Adrenal gland (tissue), 12 donors: Measurements from ENCODE around the gene MATN1. TPM values are rescaled to one million over a fixed set of nuclear protein-coding genes. Genes with fewer than 3 reads are reported as not detected.

ENCODE experiments used
- DNase-seq, 7 donors: peaks; one replicate each; pipeline ENCODE4 v3.0.0-alpha.2; 2019 to 2020
- H3K27ac ChIP-seq, 5 donors: fragments of 200-600 bp; sonication (generic) in 4 of 5; 1 replicate in 3 of 5; 2 replicates in 2 of 5; pipeline versions ENCODE4 v1.5.1 to v1.8.0; 2016 to 2020; ENCODE audit warnings: mild to moderate bottlenecking in 1 of 5
- H3K27me3 ChIP-seq: fragments of 200-600 bp; 2 replicates; pipeline ENCODE4 v1.8.0; 2021
- H3K36me3 ChIP-seq, 2 donors: fragments of 200-600 bp; replicated peaks in 1 of 2; 1 replicate in 1 of 2; 2 replicates in 1 of 2; pipeline versions ENCODE4 v1.5.1 to v1.8.0; 2018 to 2022
- H3K4me1 ChIP-seq, 2 donors: fragments of 200-600 bp; replicated peaks in 1 of 2; 1 replicate in 1 of 2; 2 replicates in 1 of 2; pipeline versions ENCODE4 v1.5.1 to v1.8.0; 2018 to 2021
- H3K4me3 ChIP-seq, 4 donors: fragments of 200-600 bp; sonication (generic) in 3 of 4; one replicate each; pipeline ENCODE4 v1.5.1; 2016 to 2018
- H3K9me3 ChIP-seq, 3 donors: fragments of 200-600 bp; sonication (generic) in 1 of 3; replicated peaks in 1 of 3; 1 replicate in 2 of 3; 2 replicates in 1 of 3; pipeline versions ENCODE4 v1.5.1 to v1.8.0; 2016 to 2021
- POLR2A ChIP-seq, 2 donors: fragments of 450-650 bp; IDR thresholded peaks; one replicate each; pipeline ENCODE4 v1.6.1; 2017; ENCODE audit warnings: antibody characterized with exemption in 2 of 2, mild to moderate bottlenecking in 2 of 2, moderate library complexity in 1 of 2
- whole genome bisulfite sequencing, 4 donors: extraction: QIAGEN DNeasy Blood & Tissue Kit in 2 of 4; methylation state at CpG; one replicate each; pipeline versions ENCODE4 v1.1.5 to v1.1.7; 2013 to 2017; 5-methylcytosine and 5-hydroxymethylcytosine counted together
- intact Hi-C, 2 donors: fragments of 100-400 bp; cut with DNase I; formaldehyde crosslinking; loops; one replicate each; pipeline versions ENCODE4 v1.14.1 to v1.15.0; 2022 to 2023
- polyA plus RNA-seq, 3 donors: library from polyadenylated mRNA; stranded (reverse); fragments of 200-250 nt in 2 of 3; fragments of 350-450 nt in 1 of 3; fragmentation: Illumina TruSeq in 1 of 3; extraction: RNeasy Lipid Tissue Mini Kit (QIAGEN cat#74804) in 1 of 3; gene quantifications; one replicate each; pipeline ENCODE4 v1.2.3, GENCODE V29; 2013 to 2014
- total RNA-seq, 9 donors: library from RNA; depleted of rRNA in 4 of 9; stranded (reverse); fragments of >200 nt in 4 of 9; fragments of 120-200 nt in 1 of 9; fragmentation: NEBNext Ultra II Directional in 1 of 9; extraction: Animal tissue kit (Norgen Biotek cat#: 25700) in 1 of 9; gene quantifications; one replicate each; pipeline versions ENCODE4 v1.1.0 to v1.2.4, GENCODE V29; 2013 to 2023
- TF ChIP-seq, protein P1 (sequence below), 6 experiments: fragments of 450-650 bp in 4 of 6; fragments of 200-600 bp in 2 of 6; sonication (generic) in 1 of 6; IDR thresholded peaks; 1 replicate in 5 of 6; 2 replicates in 1 of 6; pipeline versions ENCODE4 v1.5.1 to v1.8.0; 2016 to 2021; ENCODE audit warnings: antibody characterized with exemption in 6 of 6, mild to moderate bottlenecking in 2 of 6, moderate library complexity in 1 of 6
- donor health status: healthy with polysubstance abuse.
- donor health status: Bipolar disorder and iron deficiency.
- donor health status: DM: yes; HTN: yes; CAD: no.
- donor health status: DM: no; HTN: no; CAD: no.
- donor health status: DM: no; HTN: no; CAD: no.
- donor health status: DM: yes; HTN: yes; CAD: no.

MATN1 gene
- total and polyA plus RNA-seq, 12 donors, result 0.05 to 0.55 (median 0.18) TPM; not detected in 6

GRCh38 chr1:30715216-30715615, 8.2 kb downstream of the MATN1 start:
- H3K27ac ChIP-seq, result no peak overlapping the region
- H3K36me3 ChIP-seq, result no peaks in the 10 kb centered on the region
- H3K9me3 ChIP-seq, result peaks cover 0 to 4% (median 0%) of the 10 kb centered on the region in 3 donors
- H3K27me3 ChIP-seq, result no peaks in the 10 kb centered on the region
- intact Hi-C loops, result no loop called here
- TF ChIP-seq, protein P1, sequence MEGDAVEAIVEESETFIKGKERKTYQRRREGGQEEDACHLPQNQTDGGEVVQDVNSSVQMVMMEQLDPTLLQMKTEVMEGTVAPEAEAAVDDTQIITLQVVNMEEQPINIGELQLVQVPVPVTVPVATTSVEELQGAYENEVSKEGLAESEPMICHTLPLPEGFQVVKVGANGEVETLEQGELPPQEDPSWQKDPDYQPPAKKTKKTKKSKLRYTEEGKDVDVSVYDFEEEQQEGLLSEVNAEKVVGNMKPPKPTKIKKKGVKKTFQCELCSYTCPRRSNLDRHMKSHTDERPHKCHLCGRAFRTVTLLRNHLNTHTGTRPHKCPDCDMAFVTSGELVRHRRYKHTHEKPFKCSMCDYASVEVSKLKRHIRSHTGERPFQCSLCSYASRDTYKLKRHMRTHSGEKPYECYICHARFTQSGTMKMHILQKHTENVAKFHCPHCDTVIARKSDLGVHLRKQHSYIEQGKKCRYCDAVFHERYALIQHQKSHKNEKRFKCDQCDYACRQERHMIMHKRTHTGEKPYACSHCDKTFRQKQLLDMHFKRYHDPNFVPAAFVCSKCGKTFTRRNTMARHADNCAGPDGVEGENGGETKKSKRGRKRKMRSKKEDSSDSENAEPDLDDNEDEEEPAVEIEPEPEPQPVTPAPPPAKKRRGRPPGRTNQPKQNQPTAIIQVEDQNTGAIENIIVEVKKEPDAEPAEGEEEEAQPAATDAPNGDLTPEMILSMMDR (IDR thresholded peaks at IDR 0.05), result peak in 3 of 6 experiments; percentile 8 to 41 (median 37)
- TF ChIP-seq POLR2A (IDR thresholded peaks at IDR 0.05), result no peak
- H3K4me3 ChIP-seq, result no peak overlapping the region
- no peak for DNase-seq
- peaks cover 7 to 10% of the 10 kb centered on the region in 2 donors for H3K4me1 ChIP-seq
- WGBS, 4 donors, result 92 to 97% (median 95%) methylated on average over 2 of the region's 2 CpGs

DNA sequence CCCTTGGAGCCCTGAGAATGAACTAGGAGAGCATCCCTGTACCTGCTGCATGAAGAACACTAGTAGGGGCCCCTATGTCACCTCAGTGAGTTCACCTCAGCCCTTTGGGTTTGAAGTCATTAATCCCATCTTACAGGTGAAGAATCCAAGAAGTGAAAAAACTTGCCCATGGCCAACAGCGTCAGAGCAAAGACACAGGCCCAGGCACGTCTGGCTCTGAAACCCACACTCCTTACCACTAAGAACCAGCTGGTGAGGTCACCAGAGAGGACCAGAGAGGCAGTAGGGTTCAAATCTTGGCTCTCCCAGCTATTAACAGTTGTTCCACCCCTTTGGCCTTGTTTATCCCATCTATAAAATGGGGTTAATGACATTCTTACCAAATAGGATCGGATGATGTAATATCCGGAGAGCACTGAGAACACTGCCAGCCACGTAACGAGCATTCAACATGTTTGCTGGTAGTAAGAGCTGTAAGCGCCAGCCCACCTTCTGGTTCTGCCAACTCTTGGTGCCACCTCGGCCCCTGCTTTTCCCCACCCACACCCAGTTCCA, 8.8 kb downstream of the MATN1 start:
- no peaks in the 10 kb centered on the region for H3K27me3 ChIP-seq
- peaks cover 7 to 10% of the 10 kb centered on the region in 2 donors for H3K4me1 ChIP-seq
- H3K4me3 ChIP-seq, result no peak overlapping the region
- no peak overlapping the region for H3K27ac ChIP-seq
- no peak for DNase-seq
- TF ChIP-seq, protein P1 (IDR thresholded peaks at IDR 0.05), result no peak
- TF ChIP-seq POLR2A (IDR thresholded peaks at IDR 0.05), result no peak
- intact Hi-C loops, result no loop called here
- H3K9me3 ChIP-seq, result peaks cover 0 to 4% (median 0%) of the 10 kb centered on the region in 3 donors
- WGBS, 4 donors, result 91 to 95% (median 93%) methylated on average over 8 of the region's 8 CpGs
- H3K36me3 ChIP-seq, result no peaks in the 10 kb centered on the region

DNA sequence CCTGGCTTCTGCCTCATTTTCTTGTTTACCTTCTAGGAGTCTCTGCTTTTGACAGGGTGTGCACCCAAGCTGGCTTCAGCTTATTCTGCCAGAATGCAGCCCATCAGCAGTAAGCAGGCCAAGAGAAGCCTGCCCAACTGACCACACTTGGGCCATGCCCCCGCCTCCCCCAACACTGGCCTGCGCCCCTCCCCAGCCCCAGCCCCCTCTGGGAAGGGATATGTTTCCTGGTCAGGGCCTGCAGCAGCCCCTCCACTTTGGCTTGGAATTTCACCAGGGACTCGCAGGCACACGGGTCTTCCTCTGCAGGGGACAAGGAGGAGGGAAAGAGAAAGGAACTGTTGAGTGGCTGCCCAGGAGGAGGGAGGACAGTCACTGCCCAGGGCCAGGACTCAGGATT, 9.4 kb downstream of the MATN1 start:
- no peak for TF ChIP-seq POLR2A (IDR thresholded peaks at IDR 0.05)
- TF ChIP-seq, protein P1 (IDR thresholded peaks at IDR 0.05), result no peak
- H3K27ac ChIP-seq, result no peak overlapping the region
- no peaks in the 10 kb centered on the region for H3K36me3 ChIP-seq
- H3K27me3 ChIP-seq, result no peaks in the 10 kb centered on the region
- WGBS, 4 donors, result 68 to 84% (median 73%) methylated on average over 2 to 4 of the region's 4 CpGs
- no peak for DNase-seq
- peaks cover 0 to 4% (median 0%) of the 10 kb centered on the region in 3 donors for H3K9me3 ChIP-seq
- H3K4me3 ChIP-seq, result no peak overlapping the region
- peaks cover 3 to 4% of the 10 kb centered on the region in 2 donors for H3K4me1 ChIP-seq
- intact Hi-C loops, result no loop called here

GRCh38 chr1:30713311-30713710, 10.1 kb downstream of the MATN1 start:
- H3K4me3 ChIP-seq, result no peak overlapping the region
- no peak for TF ChIP-seq POLR2A (IDR thresholded peaks at IDR 0.05)
- TF ChIP-seq, protein P1 (IDR thresholded peaks at IDR 0.05), result no peak
- peaks cover 0 to 4% (median 0%) of the 10 kb centered on the region in 3 donors for H3K9me3 ChIP-seq
- intact Hi-C loops, result no loop called here
- no peaks in the 10 kb centered on the region for H3K4me1 ChIP-seq
- 46 to 57% (median 53%) methylated on average over 9 to 12 of the region's 12 CpGs for WGBS, 4 donors
- no peak overlapping the region for H3K27ac ChIP-seq
- no peaks in the 10 kb centered on the region for H3K36me3 ChIP-seq
- H3K27me3 ChIP-seq, result no peaks in the 10 kb centered on the region
- DNase-seq, result no peak
